Measurements from ENCODE around the gene SYT11. TPM values are rescaled to one million over a fixed set of nuclear protein-coding genes. Genes with fewer than 3 reads are reported as not detected.
A peak's percentile ranks its signal among the peaks of the same experiment; 100 is the strongest.

The SYT11 gene
- total and polyA plus RNA-seq, 9 of the 15 experiments (the other 6 are each of a cell fraction or from before 2014, with no cell fraction given), result 0.05 to 0.18 (median 0.11) TPM

DNA sequence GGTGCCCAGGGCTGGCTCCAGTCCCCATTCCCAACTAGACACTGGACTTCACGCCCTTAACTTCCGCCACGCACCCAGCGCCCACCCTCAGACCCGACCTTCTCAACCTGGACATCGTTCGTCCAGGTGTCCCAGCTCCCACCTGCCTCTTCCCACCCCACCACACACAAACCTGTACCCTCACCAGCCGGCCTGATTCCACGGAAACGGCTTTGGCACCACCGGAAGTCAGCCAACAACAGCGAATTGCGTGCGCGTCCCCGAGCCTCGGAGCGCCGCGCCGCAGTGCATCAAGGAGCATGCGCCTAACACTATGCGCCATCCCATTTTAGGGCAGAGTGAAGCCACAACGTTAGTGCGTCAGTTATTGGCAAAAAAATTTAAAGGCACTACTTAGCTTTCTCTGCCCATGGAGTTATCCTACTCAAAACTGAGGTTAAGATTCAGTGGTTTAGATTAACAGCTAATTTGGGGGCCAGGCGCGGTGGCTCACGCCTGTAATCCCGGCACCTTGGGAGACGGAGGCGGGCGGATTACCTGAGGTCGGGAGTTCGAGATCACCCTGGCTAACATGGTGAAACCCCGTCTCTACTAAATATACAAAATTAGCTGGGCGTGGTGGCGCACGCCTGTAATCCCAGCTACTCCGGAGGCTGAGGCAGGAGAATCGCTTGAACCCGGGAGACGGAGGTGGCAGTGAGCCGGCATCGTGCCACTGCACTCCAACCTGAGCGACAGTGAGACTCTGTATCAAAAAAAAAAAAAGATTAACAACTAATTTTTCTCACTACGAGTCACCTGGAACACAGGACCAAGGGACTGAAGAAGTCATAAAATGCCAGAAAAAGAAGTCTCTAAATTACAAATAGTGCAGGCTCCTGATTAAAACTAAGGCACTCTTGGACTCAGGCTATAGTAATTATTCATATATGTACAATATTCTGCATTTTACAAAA is 2.1 kb upstream of the SYT11 start, which contains the start of gene GON4L:
GON4L (minus strand) TSS at position 240 of the 956 bp plus-strand sequence. CDS start 3,434 bp downstream, outside the sequence.
- Histone ChIP-seq H2AFZ (ENCODE audit: low read depth, low read length) (peak within 1 kb of the TSS; percentile 93), H3K27ac (ENCODE audit: extremely low read depth, low read depth, low read length) (peak within 1 kb of the TSS; percentile 92), H3K27me3 (ENCODE audit: control insufficient read depth in 2 of 2, insufficient read depth in 2 of 2, low read length in 2 of 2) (no peaks in the 10 kb centered on the region), H3K4me1 (replicated peaks in 1 of 2; ENCODE audit: control insufficient read depth in 2 of 2, insufficient read depth in 2 of 2, low read length in 2 of 2) (peaks cover 10 to 14% of the 10 kb centered on the region in 2 experiments; a peak in 4 of 5 replicates), H3K79me2 (ENCODE audit: control insufficient read depth, insufficient read depth, low read length) (peaks cover 42% of the 10 kb centered on the region), H4K20me1 (replicated peaks; ENCODE audit: control insufficient read depth, insufficient read depth, low read length) (no peaks in the 10 kb centered on the region; the same call in 1 of the 2 replicates), H3K4me2 (ENCODE audit: insufficient read depth, low read length) (peak within 1 kb of the TSS; percentile 94), H3K9me3 (replicated peaks; ENCODE audit: control insufficient read depth, insufficient read depth, low read depth, low read length) (no peaks in the 10 kb centered on the region), H3K36me3 (ENCODE audit: control insufficient read depth, insufficient read depth, low read length) (peaks cover 32% of the 10 kb centered on the region), H3K9me1 (ENCODE audit: control insufficient read depth, insufficient read depth, low read length) (no peaks in the 10 kb centered on the region), H3K9ac (ENCODE audit: insufficient read depth in 1 of 2, low read depth in 2 of 2, low read length in 2 of 2) (peak within 1 kb of the TSS; percentile 87 to 99), H3K4me3 (peak within 1 kb of the TSS; percentile 60)
- POLR2A ChIA-PET, result interaction anchor here (0.5 to 1.9 kb wide), 11 partner anchors 9 to 449 kb away, joined by 3 to 10 read pairs (median 4); no protein-coding TSS in a partner anchor
- DNase-seq (ENCODE audit: extremely low read depth in 1 of 4, low spot score in 3 of 4), result peak; percentile 76 to 95 (median 84)
- in situ Hi-C loops (cut with MboI), result no loop called here
- intact Hi-C loops (cut with micrococcal nuclease), result loop anchor here (2.0 kb wide), 1 partner anchor 54 kb away; the partner anchor contains the start of gene RIT1
- FAIRE-seq, result peak; percentile 99
- peak; percentile 87 for ATAC-seq
- WGBS (ENCODE audit: insufficient coverage, low coverage, missing lambda C conversion rate), result under 1% methylated on average over 39 of the region's 46 CpGs
- CTCF ChIA-PET (ENCODE audit: low intra/inter-chr PET ratio), result no interaction called here
- BruUV-seq (replicated peaks), result TSS peak; percentile 97
- peak; percentile 97 for TF ChIP-seq POLR2A (conservative IDR thresholded peaks at IDR 0.05)
- TF ChIP-seq FOXJ2 (tag; IDR thresholded peaks at IDR 0.05), result peak; percentile 70
- no peak for TF ChIP-seq TAF15 (IDR thresholded peaks at IDR 0.05; ENCODE audit: low read depth, low read length)
- peak; percentile 98 for TF ChIP-seq SUPT5H (IDR thresholded peaks at IDR 0.05)
- TF ChIP-seq SAP30 (IDR thresholded peaks at IDR 0.05; ENCODE audit: borderline replicate concordance, insufficient read depth, low read depth, low read length, poor library complexity, severe bottlenecking), result peak; percentile 73
- TF ChIP-seq RBBP5 (IDR thresholded peaks at IDR 0.05; ENCODE audit: borderline replicate concordance, insufficient read depth, low read length, poor library complexity, severe bottlenecking), result peak; percentile 61
- TF ChIP-seq, protein P1, sequence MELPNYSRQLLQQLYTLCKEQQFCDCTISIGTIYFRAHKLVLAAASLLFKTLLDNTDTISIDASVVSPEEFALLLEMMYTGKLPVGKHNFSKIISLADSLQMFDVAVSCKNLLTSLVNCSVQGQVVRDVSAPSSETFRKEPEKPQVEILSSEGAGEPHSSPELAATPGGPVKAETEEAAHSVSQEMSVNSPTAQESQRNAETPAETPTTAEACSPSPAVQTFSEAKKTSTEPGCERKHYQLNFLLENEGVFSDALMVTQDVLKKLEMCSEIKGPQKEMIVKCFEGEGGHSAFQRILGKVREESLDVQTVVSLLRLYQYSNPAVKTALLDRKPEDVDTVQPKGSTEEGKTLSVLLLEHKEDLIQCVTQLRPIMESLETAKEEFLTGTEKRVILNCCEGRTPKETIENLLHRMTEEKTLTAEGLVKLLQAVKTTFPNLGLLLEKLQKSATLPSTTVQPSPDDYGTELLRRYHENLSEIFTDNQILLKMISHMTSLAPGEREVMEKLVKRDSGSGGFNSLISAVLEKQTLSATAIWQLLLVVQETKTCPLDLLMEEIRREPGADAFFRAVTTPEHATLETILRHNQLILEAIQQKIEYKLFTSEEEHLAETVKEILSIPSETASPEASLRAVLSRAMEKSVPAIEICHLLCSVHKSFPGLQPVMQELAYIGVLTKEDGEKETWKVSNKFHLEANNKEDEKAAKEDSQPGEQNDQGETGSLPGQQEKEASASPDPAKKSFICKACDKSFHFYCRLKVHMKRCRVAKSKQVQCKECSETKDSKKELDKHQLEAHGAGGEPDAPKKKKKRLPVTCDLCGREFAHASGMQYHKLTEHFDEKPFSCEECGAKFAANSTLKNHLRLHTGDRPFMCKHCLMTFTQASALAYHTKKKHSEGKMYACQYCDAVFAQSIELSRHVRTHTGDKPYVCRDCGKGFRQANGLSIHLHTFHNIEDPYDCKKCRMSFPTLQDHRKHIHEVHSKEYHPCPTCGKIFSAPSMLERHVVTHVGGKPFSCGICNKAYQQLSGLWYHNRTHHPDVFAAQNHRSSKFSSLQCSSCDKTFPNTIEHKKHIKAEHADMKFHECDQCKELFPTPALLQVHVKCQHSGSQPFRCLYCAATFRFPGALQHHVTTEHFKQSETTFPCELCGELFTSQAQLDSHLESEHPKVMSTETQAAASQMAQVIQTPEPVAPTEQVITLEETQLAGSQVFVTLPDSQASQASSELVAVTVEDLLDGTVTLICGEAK (IDR thresholded peaks at IDR 0.05), result peak; percentile 89
- TF ChIP-seq, protein P1 (CRISPR knock-in tag; IDR thresholded peaks at IDR 0.05), result no peak
- no peak for TF ChIP-seq ZNF444 (CRISPR knock-in tag; IDR thresholded peaks at IDR 0.05)
- TF ChIP-seq EGR1 (conservative IDR thresholded peaks at IDR 0.05), result peak; percentile 17; the same call in 1 of the 2 replicates
- TF ChIP-seq, protein P2, sequence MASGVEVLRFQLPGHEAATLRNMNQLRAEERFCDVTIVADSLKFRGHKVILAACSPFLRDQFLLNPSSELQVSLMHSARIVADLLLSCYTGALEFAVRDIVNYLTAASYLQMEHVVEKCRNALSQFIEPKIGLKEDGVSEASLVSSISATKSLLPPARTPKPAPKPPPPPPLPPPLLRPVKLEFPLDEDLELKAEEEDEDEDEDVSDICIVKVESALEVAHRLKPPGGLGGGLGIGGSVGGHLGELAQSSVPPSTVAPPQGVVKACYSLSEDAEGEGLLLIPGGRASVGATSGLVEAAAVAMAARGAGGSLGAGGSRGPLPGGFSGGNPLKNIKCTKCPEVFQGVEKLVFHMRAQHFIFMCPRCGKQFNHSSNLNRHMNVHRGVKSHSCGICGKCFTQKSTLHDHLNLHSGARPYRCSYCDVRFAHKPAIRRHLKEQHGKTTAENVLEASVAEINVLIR (CRISPR knock-in tag; IDR thresholded peaks at IDR 0.05), result peak; percentile 72; the same call in 1 of the 2 replicates
